RPMI8226 (cell line): ENCODE results near the gene RASSF7.
"Not testable (repeated sequence)": the region's sequence is repeated elsewhere in the genome, so short reads cannot be mapped to it uniquely, and the experiment has no call there.

Source experiments
- DNase-seq: peaks from one replicate; pipeline ENCODE4 v3.0.0-alpha.2; 2015

RASSF7 gene, protein sequence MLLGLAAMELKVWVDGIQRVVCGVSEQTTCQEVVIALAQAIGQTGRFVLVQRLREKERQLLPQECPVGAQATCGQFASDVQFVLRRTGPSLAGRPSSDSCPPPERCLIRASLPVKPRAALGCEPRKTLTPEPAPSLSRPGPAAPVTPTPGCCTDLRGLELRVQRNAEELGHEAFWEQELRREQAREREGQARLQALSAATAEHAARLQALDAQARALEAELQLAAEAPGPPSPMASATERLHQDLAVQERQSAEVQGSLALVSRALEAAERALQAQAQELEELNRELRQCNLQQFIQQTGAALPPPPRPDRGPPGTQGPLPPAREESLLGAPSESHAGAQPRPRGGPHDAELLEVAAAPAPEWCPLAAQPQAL

DNA sequence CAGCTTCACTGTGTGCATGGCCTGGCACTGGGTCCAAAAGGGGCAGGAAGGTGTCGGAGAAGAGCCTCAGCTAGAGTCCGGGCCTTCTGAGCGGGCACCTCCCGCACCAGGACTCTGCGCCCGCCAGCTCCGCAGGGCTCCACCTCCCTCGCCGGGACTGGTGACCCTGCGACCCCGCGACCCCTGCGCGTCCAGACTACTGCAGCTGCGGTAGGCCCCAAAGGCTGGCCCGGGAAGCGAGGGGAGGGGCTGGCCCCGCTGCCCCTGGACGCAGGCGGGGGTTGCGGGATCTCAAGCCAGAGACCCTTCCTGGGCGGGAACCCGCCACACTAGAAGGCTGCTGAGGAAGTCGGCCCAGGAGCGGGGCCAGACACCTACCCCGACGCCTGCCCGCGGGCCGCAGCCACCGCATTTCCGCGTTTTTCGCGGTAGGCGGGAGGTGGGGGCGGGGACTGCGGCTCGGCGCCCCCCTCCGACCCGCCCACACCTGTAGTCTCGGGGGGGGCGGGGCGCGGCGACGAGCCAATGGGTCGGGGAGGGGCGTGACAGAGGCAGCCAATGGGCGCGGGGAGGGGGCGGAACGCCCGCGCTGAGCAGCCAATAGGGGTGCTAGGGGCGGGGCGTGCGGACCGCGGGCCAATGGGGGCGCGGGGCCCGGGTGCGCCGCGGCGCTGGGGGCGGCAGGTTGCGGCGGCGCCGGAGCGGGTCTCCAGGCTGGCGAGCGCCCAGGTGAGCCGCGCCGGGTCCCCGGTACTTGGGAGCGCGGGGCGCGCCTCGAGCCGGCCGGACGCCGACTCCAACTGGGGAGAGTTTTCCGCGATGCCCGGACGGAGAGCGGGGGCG, at the start of gene RASSF7, which contains the start of gene LMNTD2:
TSS of gene RASSF7 (plus strand) at position 666 of the 843 bp plus-strand sequence. CDS start 799 bp downstream, outside the sequence.
TSS of gene LMNTD2 (minus strand) at position 434 of the 843 bp plus-strand sequence. CDS start at position 412, 22 bp downstream.
- DNase-seq: peak; percentile 93

DNA sequence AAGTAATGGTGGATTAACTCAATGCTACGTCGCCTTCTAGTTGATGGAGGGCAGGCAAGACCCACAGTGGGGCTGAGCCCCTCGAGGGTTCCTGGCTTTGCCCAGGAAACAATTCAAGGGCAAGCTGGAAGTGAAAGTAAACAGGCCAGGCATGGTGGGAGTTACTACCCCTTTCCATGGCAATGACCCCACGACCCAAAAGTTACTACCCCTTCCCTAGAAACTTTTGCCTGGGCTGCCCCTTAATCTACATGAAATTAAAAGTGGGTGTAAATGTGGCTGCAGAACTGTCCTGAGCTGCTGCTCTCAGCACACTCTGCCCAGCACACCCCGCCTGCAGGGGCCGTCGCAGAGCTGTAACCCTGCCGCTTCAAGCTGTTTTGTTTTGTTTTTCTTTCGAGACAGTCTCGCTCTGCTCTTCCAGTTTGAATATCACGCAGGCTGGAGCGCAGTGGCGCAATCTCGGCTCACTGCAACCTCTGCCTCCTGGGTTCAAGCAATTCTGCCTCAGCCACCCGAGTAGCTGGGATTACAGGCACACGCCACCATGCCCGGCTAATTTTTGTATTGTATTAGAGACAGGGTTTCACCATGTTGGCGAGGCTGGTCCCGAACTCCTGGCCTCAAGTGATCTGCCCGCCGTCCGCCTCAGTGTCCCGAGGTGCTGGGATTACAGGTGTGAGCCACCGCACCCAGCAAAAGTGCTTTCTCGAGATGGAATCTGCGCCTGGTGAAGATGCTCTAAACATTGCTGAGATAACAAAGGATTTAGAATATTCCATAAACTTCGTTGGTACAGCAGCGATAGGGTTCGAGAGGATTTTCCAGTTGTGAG, 47.8 kb upstream of the RASSF7 start:
- DNase-seq: no peak

DNA sequence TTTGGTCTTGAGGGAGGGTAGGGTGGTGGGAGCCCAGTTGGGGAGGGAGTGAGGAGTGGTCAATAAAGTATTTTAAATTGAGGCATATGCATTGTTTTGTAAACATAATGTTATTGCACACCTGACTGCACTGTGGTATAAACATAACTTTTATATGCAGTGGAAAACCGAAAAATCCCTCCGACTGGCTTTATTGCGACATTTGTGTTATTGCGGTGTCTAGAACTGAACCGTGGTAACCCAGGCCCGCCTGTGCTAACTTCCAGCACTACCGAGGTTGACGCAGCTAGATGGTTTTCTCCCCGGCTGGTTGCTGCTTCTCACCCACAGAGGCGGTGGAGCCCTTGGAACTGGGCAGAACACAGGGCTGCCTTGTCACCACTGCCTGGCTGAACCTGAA, 46.2 kb upstream of the RASSF7 start:
- no peak for DNase-seq

DNA sequence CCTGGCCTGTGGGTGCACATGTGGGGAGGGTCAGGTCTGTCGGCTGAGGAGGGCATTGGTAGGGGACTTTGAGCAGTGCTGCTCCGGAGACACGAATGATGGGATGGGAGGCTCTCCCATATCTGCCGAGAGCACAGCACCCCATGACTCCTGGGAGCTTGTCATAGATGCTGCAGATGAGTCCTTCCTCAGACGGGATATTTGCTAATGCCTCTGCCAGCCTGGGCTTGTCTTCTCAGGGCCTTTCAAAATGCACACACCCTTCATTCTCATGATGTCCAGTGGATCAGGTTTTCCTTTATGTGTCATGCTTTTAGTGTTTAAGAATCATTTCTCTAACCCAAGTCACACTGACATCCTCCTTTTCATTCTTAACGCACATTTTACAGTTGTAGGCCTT, 45.6 kb upstream of the RASSF7 start:
- DNase-seq: no peak

DNA sequence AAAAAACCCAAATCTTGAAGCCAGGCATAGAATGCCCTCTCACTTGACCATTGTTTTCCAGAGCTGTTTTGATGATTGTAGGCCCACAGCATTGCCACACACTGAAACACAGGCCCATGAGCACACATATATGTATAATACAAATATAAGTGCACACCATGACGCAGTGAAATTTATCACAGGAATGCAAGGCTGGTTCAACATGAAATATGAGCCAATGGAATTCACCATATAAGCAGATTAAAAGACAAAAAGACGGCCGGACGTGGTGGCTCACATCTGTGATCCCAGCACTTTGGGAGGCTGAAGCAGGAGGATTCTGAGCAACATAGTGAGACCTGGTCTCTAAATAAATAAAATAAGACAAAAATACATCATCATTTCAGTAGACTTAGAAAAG, 44.4 kb upstream of the RASSF7 start:
- no peak for DNase-seq

DNA sequence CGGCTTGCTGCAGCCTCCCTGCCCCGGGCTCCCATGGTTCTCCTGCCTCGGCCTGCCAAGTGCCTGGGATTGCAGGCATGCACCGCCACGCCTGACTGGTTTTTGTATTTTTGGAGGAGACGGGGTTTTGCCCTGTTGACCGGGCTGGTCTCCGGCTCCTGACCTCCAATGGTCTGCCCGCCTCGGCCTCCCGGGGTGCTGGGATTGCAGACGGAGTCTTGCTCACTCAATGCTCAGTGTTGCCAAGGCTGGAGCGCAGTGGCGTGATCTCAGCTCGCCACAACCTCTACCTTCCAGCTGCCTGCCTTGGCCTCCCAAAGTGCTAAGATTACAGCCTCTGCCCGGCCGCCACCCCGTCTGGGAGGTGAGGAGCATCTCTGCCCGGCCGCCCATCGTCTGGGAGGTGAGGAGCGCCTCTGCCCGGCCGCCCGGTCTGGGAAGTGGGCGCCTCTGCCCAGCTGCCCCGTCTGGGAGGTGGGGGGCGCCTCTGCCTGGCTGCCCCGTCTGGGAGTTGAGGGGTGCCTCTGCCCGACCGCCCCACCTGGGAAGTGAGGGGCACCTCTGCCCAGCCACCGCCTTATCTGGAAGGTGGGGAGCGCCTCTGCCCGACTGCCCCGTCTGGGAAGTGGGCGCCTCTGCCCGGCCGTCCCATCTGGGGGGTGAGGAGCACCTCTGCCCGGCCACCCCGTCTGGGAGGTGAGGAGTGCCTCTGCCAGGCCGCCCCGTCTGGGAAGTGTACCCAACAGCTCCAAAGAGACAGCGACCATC, 43.7 kb upstream of the RASSF7 start:
- DNase-seq: not testable (repeated sequence)

DNA sequence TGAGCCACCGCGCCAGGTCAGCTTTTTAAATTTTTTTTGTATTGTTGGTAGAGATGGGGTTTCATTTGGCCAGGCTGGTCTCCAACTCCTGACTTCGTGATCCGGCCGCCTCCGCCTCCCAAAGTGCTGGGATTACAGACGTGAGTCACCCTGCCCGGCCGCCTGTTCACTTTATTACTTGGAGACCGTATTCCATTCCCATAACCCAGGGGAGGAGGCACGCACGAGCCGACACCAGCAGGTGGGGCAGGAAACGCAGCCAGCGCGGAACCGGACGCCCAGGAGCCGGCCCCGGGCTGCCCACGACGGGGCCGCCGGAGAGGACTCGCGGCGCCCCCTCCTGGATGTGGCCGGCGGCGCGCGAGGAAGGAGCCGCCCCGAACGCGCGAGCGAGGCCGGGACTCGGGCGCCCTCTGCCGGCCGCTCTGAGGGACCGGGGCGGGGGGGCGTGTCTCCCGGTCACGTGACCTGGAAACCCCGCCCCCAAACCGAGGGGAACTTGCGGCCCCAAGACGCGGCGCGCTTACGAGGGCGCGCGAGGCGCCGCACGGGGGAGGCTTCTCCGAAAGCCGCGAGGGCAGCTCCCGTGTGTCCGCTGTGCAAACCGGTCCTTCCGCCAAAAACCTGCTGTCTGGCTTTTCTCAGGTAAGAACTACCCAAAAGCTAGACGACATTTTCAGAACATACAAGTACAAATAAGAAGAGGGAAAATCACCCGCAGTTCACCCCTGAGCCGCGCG, 42.1 kb upstream of the RASSF7 start:
- DNase-seq: no peak

DNA sequence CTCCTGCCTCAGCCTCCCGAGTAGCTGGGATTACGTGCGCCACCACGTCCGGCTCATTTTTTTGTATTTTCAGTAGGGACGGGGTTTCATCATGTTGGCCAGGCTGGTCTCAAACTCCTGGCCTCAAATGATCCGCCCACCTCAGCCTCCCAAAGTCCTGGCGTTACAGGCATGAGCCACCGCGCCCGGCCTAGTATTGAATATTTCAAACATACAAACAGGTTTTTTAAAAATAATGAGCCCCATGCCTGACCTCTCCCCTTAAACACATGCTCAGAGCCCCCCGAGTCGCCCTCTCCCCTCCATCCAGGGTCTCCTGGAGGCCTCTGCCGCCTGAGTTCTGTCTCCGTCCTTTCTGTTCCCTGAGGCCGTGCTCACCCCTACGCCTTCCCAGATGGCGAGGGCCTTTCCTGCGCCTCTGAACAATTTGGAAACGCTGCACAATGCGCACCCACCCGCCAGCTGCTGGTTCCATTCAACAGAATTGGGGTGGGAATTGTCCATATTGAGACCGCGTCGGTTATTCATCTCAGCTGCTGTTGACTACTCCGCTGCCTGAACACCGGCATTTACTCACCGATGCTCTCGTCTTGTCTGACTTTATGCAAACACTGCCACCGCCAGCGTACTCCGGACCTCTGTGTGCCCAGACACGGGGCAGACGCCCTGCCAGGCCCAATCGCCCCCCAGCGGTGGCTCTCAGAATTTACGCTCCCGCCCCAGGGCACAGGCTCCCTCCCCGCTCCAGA, 40.2 kb upstream of the RASSF7 start:
- DNase-seq: no peak

DNA sequence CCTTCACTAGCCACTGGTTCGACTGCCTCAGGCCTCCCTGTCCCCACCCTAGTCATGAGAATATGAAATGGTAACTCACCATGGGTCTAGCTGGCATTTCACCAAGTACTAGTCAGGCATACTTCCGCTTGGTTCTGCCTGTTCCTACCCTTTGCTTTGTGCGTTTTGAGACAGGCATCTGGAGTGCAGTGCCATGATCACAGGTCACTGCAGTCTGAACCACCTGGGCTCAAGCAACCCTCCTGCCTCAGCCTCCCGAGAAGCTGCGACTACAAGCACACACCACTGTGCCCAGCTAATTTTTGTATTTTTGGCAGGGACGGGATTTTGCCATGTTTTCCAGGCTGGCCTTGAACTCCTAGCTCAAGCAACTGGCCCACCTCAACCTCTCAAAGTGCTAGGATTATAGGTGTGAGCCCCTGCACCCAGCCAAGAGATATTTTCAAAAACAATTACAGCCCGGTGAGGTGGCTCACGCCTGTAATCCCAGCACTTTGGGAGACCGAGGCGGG, 39.5 kb upstream of the RASSF7 start:
- DNase-seq: no peak

DNA sequence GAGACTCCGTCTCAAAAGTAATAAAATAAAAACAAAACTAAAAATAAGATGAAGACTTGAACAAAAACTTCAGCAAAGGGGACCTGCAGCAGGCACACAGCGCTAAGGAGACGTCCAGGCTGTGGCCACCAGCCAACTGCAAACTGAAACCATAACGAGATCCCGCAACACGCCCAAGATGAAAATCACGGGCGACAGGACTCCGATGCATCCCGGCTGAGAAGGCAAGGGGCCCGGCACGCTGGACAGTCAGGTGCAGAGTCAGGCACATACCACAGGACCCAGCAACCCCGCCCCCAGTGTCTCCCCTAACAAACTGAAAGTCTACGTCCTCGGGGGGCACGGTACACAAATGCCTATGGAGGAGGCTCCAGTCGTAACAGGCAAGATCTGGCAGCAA, 34.6 kb upstream of the RASSF7 start:
- no peak for DNase-seq

DNA sequence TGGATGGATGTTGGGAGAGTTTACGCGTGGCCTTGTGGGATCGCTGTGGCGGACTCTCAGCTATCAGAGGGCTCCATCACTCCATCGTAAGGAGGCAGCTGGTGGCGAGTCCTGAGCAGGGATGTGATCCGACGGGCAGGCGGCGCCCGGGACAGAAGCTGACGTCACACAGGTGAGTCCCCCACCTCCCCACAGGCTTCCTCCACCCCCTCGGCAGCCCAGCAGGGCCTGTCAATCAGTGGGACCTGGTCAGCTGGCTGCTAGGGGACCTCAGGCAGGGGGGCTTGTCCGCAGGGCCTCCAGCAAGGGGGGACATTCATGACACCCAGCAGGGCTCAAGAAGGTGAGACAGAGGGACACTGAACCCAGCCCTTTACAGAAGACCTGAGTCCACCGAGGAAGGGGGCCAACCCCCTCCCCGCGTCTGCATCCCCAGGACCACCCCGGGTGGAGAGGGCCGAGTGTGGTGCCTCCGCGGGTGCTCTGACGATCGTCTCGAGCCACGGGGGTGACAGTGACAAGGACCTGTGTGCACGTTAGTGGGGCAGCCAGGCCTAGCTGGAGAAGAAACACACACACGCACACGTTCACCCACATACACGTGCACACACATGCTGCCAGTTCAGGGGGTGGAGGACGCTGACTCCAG, 32.5 kb upstream of the RASSF7 start:
- DNase-seq: no peak

DNA sequence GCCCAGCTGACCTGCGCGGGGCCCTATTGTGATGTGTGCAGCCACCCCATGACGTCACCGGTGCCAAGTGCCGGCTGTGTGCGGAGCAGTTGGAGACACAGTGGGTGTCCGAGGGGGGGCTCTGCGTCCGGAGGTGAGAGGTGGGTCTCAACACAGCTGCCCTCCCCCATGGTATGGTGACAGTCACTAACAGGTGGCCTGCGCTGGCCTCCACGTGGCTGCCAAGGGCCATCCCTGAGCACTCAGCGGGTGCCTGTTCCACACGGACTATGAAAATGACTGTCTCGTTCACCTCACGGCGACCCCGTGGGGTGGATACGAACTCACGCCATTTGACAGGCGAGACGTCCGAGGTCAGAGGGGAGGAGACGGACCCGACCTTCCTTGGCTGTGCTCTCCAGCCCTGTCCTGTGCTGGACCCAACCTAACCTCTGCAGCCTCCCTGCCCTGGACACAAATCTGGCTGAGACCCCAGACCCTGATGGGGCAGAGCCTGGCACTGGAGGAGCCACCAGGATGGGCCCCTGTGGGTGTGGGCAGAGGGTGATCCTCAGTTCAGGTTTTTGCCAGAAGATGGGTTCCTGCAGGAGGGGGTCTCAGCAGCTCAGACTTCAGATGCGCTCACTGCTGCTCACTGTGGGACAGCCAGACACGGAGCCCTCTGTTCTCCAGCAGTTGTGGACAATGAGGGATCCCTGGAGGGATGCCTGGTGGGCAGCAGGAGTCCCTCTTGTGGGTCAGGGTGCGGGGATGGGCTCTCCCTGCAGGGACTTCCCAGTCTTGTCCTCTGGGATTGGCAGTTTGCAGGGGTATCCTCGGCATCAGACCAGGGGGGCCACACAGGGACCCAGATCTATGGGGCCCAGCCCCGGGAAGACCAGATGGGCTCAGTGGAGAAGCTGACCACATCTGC, 31.7 kb upstream of the RASSF7 start:
- DNase-seq: no peak

DNA sequence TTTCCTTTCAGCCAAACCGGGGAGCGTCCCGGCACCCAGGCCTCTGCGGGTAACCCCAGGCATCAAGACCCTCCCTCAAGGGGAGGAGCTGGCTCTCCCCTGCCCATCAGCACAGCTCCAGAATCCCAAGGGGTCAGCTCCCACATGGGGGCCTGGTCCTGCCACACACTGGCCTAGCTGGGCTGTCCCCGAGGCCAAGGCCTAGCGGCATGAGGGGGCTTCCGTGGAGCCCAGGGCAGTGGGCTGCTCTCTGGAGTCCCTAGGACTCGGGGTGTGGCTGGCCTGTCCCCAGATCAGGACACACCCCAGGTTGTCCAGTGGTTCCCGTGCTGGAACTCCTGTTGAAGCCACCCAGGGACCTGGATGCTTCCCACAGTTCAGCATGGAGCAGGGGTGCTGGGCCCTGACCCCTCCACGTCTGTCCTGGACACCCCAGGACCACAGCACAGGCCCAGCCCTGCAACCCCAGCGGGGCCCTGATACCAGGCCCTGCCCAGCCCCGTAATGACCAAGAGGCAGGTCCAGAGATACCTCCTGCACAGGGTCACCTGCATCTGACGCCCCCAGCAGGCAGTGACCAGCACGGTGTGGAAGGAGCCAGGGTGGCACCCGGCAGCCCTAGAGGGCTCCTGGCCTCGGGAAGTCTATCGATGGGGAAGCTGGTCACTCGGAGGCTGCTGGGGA, 30.9 kb upstream of the RASSF7 start:
- no peak for DNase-seq

DNA sequence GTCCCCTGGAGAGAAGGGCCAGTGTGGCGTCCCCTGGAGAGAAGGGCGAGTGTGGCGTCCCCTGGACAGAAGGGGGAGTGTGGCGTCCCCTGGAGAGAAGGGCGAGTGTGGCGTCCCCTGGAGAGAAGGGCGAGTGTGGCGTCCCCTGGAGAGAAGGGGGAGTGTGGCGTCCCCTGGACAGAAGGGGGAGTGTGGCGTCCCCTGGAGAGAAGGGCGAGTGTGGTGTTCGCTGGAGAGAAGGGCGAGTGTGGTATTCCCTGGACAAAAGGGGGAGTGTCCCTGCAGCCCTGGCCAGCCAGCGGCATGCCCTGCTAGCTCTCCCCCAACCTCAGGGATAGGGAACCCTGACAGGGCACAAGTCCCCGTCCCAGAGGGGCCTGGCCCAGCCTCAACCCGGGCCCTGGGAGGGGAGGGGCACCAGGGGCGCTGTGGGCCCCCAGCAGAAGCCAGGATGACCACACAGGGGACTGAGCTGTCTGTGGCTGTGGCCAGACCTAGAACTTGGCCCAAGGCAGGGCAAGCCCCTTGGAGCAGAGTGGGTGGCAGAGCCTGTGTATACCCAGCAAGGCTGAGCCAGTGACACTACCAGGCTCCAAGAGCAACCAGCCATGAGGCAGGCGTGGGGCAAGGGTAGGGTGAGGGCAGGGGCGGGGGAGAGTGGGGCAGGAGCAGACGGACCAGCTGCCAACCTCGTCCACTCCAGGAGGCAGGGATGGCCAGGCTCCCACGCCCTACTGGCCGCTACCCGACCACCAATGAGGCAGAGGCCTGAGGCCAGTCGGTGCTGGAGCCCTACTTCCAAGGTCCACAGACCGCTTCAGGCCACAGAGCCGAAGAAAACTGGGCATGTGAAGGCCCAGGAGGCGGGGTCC, 29.6 kb upstream of the RASSF7 start:
- no peak for DNase-seq

DNA sequence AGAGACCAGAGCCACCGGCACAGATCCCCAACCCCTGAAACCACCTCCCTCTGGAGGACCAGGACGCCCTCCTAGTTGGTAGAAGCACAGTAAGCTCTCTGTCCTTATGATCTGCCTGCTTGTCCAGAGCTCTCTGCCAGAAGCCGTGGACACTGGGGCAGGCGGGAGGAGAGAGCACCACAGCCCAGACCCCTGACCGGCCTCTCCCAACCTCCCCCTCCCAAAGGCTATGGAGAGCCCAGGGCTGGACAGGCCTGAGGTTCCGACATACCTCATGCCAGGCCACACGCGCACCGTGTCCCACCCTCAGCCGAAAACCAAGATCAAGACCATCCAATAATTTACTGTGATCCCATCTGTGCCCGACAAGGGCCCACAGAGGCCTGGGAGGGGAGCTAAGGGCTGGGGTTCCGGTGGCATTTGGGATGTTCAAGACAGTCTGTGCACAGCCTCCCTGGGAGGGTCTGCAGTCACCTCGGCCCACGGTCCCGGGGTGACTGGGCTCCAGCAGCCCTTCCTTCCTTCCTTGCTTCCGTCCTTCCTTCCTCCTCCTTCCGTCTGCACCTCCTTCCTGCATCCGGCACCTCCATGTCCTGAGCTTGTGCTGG, 28.7 kb upstream of the RASSF7 start:
- no peak for DNase-seq

DNA sequence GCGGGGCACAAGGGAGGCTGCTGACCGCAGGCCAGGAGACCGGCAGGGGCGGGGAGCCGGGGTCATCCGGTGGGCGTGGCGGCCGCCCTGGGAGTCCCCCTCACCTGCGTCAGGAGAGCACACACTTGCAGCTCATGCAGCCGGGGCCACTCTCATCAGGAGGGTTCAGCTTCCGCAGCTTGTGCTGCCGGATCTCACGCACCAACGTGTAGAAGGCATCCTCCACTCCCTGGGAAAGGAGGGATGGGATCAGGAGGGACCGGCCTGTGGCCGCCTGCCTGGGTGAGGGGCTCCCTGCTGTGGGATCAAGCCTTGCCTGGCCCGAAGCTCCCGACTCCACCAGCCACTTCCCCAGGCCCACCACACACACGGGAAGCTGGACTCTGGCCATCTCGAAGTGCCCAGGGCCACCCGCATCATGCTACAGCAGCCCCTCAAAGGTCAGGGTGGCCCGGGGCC, 28.2 kb upstream of the RASSF7 start:
- DNase-seq: no peak
